Measurements from ENCODE around the gene LSG1.

Gene LSG1

DNA sequence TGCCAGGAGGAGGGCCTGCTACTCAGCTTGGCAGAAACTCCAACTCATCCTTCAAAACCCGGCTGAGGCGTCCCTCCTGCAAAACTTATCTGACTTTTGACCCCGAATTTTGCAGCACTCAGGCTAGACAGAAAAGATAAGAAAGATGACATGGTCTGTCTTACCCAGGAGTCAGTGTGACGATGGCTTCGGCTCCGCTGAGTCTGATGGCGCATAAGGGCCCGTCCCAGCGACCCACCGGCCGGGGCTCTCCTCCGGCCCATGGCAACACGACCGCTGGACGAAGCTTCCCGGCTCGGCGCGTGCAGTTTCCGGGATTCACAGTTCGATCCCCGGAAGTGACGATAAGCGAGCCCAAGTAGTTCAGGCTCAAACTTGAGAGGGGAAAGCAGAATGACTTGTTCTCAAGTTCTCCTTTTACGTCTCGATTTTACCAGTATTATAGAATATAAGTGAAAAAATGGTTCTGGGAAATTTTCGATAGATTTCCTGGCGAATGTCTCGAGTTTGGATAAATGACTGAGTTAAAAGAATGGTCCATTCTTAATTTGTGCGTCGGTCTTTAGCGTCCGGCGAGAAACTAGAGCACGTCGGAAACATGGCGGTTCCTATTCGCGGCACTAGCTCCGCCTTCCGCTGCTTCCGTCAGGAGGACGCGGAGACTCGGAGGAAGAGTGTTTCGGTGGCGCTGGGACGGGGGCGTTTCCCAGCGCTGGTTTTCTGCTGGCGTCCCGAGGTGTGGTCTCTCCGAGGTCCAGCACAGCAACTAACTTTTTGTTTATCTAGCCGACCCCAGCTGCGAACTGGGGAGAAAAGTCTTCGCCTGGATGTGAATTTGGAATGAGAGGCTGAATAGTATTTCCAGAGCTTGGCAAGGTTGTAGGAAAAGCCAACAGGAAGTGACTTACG, at the start of gene LSG1:
Gene LSG1, minus strand, starts transcription at position 292 of the 909 bp plus-strand sequence. Its CDS starts 29 bp downstream, at position 263.
- peak; percentile 93 for DNase-seq

DNA sequence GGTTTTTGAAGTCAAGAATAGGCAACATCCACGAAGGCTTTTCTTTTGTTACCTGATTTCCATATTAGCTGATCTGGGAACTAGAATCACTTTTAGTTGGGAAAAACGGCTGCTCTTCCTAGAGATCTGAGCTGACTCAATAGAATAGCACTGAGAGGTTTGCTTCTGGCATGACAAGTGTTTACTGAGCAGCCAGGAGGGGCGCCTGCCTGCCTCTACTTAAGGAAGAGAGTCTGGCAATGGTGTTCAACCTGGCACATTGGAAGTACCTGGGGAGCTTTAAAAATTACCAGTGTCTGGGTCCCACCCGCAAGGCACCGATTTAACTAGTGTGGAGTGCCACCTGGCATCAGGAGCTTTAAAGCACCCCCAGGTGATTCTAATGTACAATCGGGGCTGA, 48.1 kb upstream of the LSG1 start:
- no peak for DNase-seq

DNA sequence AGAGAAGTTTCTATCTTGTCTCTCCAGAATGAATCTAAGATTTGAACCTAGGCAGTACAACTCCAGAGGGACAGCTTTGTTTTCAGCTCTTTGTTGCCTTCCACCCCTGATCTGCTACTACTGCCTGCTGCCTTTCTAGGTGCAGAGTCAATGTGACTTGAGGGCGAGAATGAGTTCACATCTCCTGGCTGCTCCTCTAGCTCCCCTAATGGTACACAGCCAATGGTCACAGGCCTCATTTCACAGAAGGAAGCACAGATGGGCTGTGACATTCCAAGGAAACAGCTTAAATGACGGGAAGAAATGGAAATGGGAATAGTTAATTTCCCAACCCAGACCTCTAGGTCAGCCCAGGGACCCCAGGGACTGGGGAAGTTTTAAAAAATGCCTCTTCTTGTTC, 46.1 kb upstream of the LSG1 start:
- DNase-seq, result no peak

GRCh38 chr3:194715022-194715800, 43.2 kb upstream of the LSG1 start:
- no peak for DNase-seq

- DNase-seq, result no peak
These were observed 42.6 kb upstream of the LSG1 start for GRCh38 chr3:194714564-194714963.

- no peak for DNase-seq
These were observed 42.1 kb upstream of the LSG1 start for GRCh38 chr3:194714137-194714455.

DNA sequence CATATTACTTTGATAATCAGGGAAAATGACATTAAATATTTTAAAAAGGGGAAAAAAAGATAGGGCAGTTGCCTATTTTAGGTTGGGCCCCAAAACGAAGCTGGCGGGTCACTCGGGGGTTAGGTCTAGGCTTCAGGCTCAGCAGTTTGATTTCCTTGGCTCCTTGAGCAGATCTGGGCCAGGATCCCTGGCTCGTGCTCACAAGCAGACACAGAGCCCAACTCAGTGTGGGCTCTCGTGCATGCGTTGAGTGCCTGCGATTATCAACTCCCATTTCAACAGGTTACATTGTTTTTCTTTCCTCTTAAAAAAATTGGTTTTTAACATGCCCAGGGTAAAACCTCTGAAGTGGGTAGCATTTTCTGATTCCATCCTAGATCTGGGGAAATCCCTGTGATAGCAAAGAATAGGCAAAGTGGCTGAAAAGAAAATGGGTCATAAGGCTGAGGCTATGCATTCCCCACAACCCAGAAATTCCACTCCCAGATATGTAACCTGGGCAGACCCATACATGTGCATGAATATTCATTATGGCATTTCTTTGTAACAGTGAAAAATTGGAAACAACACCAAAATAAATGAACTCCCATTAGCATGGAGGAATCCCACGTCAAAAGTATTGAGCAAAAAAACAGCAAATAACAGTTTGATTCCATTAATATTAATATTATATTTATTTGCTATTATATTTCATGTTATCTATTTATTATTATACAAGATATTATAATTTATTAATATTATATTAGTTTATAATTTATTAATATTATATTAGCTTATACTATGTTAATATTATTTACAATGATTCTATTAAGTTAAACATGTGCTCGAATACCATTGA, 41.5 kb upstream of the LSG1 start:
- no peak for DNase-seq

DNA sequence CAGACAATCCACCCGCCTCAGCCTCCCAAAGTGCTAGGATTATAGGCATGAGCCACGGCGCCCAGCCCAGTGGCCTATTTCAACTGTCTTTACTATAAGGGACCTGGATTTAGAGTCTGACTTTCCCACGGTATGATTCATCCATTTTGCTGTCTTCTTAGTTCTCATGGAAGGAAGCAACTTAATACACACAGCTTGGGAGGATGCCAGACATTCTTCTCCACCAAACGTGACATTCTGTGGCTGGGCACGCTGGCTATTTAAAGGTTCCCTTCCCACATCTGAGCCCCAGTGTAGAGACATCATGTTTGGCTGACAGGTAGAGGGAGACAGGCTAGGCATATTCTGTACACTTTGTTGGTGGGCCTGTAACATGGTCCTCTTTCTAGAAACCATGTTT, 39.9 kb upstream of the LSG1 start:
- DNase-seq, result no peak

DNA sequence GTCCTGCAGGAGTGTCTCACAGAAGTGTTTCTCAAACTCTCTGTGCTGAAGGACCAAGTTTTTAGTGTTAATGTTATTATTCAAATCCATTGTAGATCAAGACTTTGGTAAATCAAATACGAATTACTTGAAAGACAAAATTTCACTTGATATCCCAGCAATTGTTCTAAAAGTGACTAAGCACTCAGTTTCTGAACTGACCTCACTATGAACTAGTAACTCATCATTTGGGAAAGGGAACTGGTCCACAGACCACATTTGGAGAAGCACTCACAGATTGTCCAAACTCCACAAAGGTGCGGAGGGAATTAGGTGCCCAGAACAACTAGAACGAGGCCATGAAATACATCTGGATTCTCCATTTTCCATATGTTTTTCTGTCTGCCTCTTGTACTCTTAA, 39.3 kb upstream of the LSG1 start:
- DNase-seq, result no peak

- no peak for DNase-seq
These were observed 35.2 kb upstream of the LSG1 start for GRCh38 chr3:194707147-194707540.

DNA sequence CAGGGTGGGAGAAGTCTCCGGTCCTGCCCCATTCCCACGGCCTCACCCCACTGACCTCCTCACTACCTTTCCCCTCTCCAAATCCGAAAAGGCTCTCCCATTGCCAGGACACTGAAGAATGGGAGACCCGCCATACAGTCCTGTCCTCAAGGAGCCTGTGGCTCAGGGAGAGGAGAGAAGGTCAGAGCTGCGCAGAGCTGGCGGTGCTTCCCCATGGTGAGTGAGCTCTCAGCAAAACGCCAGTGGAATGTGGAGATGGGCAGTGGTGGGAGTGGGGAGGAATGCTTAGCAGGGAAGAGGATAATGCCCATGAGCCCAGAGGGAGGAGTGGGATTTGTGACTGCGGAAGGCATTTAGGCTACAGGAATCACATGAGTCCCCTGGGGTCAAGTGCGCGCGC, 33.8 kb upstream of the LSG1 start:
- DNase-seq, result no peak

DNA sequence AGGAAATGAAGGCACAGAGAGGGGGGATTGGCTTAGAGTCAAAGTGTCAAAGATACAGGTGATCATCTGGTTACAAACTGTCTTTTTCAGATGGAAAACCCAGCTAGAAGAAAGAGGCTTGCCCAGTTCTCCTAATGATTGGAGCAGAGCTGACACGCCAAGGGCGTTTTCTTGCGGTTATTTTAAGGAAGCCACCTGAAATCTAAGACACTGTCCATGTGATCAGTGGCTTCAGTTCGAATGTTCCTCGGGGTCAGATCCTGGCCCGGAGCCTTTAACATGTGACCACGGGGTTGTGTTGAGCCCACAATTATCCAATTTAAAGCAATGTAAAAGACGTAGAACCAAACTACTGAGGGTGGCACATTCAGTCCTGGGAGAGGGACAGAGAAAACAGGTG, 33.2 kb upstream of the LSG1 start:
- no peak for DNase-seq

DNA sequence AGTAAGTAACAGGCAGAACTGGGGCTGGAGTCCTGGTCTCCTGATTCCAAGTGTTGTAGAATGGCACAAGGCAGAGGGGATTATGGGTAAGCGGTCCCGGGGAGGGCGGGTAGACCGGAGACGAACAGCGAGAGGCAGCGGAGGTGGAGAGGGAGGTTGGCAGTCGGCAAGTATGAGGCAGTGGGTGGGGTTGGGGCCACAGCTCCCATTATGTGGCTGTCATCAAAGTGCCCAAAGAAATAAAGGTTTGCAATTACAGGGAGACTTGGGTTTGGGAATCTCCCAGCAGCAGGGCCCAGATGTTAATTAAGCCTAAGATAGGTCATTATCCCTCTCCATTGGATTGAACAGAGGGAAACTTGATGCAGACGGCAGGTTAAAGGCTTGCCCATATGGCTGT, 30.6 kb upstream of the LSG1 start:
- no peak for DNase-seq

DNA sequence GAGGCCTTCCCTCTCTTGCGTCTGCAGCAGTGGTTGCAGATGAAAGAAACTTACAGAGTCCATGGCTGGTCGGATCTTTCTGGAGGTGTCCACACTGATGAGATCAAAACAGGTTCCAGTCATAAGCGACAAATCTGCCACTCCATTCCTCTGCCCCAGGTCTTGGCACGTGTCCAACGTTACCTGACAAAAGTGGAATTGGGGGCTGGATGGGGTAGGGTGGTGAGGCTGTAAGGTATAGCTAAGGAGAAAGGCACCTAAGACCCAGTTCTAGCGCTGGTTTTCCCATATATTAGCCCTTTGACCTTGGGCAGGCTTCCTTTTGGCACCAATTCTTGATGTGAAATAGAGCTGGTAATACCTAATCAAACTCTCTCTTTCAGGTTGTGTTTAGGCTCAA, 24.7 kb upstream of the LSG1 start:
- DNase-seq, result no peak

- DNase-seq, result no peak
These were observed 19.7 kb upstream of the LSG1 start for GRCh38 chr3:194691481-194692283.

DNA sequence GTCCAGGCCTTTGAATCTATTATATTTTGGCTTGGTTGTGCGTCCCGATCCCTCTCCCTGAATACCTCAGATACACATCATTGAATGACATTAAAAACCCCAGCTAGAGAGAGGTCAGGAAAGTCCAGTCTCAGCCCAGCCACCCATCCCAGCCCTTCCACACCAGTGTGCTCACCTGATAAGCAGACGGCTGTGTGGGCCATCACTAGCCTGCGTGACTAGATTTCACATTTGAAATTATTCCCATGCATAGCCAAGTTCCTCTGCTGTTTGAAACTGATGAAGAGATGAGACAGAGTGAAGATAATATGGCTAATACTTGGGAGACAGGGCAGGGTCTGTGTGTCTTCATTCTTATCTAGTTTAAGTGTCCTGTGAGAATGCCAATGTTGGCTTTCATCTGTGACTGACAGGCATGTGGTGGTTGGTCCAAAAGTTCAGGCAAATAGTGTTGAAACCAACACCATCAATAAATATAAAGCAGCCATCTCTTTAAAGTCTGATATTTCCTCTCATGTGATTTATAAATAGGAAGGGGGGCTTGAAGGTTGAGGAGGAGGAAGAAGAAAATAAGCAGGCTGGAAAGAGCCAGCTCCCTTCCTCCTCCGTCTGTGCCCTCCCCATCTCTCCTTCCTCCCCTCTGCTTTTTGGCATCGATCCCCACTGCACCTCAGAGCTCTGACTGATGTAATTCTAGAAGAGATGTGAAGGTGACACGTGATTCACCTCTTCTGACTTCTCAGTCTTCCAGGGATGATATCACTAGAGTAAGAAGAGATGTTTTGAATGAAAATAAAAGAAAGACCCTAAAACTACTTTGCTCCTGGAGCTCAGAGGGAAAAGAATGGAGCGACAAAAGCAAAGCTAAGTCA, 18.7 kb upstream of the LSG1 start:
- DNase-seq, result no peak

DNA sequence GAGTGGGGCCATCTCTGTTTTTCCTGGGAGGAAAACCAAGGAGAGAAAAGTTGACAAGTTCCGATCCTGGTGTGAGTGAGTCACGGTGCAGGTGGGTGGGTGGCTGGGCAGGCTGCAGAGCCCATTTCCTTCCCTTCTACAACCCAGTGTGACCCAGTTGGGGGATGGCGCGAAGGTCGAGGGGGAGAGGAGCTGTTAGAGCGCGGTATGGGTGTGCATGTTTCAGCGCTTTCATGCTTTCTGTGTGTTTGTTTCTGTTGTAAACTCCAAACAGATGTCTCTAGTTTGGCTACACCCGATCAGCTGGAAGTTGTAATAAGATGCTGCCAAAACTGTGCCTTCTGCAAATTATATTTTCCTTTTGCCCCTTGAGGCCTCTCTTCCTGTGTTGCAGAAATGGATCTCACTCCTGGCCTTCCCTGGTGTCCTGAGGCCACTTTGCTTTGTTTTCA, 17.5 kb upstream of the LSG1 start:
- DNase-seq, result no peak

GRCh38 chr3:194688946-194689345, 17.0 kb upstream of the LSG1 start:
- DNase-seq, result no peak

GRCh38 chr3:194688200-194688740, 16.3 kb upstream of the LSG1 start:
- DNase-seq, result no peak

DNA sequence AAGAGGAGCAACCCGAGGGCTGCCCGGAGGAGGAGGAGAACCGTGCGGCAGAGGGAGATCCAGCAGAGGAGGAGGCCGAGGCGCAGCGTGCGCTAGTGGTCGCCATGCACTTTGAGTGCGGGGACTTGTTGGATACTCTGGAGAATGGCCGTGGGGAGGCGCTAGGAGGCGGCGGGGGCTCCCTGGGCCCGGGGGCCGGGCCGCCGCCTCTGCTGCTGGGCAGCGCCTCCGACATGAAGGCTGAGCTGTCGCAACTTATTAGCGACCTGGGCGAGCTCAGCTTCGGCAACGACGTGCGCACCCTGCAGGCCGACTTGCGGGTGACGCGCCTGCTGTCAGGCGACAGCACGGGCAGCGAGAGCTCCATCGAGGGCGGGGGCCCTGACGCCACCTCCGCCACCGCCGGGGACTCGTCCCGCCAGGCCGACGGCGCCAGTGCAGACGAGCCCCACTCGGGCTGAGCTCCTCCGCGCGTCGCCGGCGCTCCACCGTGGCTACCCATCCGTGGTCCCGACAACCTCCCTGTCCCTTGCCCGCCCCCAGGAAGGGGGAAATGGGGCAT, 15.7 kb upstream of the LSG1 start:
- peak; percentile 87 for DNase-seq

All from activated CD8-positive, alpha-beta memory T cell treated with anti-CD3 and anti-CD28 coated beads for 24 hours (primary cell).